ENCODE data around the gene ATP2A1. TPM values are rescaled to one million over a fixed set of nuclear protein-coding genes. Genes with fewer than 3 reads are reported as not detected.

The ATP2A1 gene
- total RNA-seq, 1 experiment from 2014 or later: 10.3 TPM

GRCh38 chr16:28915181-28915580, 36.9 kb downstream of the ATP2A1 start:
- H3K9me2 ChIP-seq (ENCODE audit: insufficient read depth): no peaks in the 10 kb centered on the region
- H3K9ac ChIP-seq (ENCODE audit: low read length): no peak overlapping the region
- intact Hi-C loops (cut with micrococcal nuclease): no loop called here
- no peak for TF ChIP-seq SRF (IDR thresholded peaks at IDR 0.05; ENCODE audit: low read depth)
- H3K9me3 ChIP-seq (ENCODE audit: control insufficient read depth in 1 of 2, insufficient read depth in 1 of 2, low read depth in 1 of 2, low read length in 2 of 2): no peaks in the 10 kb centered on the region
- CTCF ChIA-PET: no interaction called here
- ATAC-seq: no peak
- no peak overlapping the region for H3K27ac ChIP-seq (ENCODE audit: low read depth, low read length)
- H3K4me1 ChIP-seq (ENCODE audit: control insufficient read depth in 1 of 2, insufficient read depth in 2 of 2, low read length in 2 of 2): peaks cover 16 to 30% of the 10 kb centered on the region in 2 experiments
- POLR2A ChIA-PET: no interaction called here
- DNase-seq (ENCODE audit: low read depth, low spot score): no peak
- peaks cover 4% of the 10 kb centered on the region in 2 experiments; a peak in 2 of 4 replicates for H3K36me3 ChIP-seq (ENCODE audit: control insufficient read depth in 1 of 2, insufficient read depth in 2 of 2, low read length in 2 of 2)
- RAD21 ChIA-PET (ENCODE audit: low non-redundant PET in 1 of 2, low total read pairs in 2 of 2, uncharacterized antibody in 2 of 2, unreplicated experiment in 2 of 2): no interaction called here
- no peaks in the 10 kb centered on the region for H3K27me3 ChIP-seq (ENCODE audit: insufficient read depth, low read length)
- no peaks in the 10 kb centered on the region for H4K20me1 ChIP-seq (ENCODE audit: insufficient read depth)
- no peak overlapping the region for H3K4me3 ChIP-seq (replicated peaks in 1 of 2; ENCODE audit: low read depth in 1 of 2, low read length in 2 of 2)
- H3K79me2 ChIP-seq (ENCODE audit: insufficient read depth, low read length): no peaks in the 10 kb centered on the region
- H3K4me2 ChIP-seq (ENCODE audit: low read length): no peak overlapping the region
- no TSS peak for BruUV-seq (replicated peaks)
- no peak overlapping the region for H2AFZ ChIP-seq (ENCODE audit: low read depth, low read length, poor library complexity, severe bottlenecking)

- Histone ChIP-seq H3K4me3 (replicated peaks in 1 of 2; ENCODE audit: low read depth in 1 of 2, low read length in 2 of 2) (no peak overlapping the region), H3K4me1 (ENCODE audit: control insufficient read depth in 1 of 2, insufficient read depth in 2 of 2, low read length in 2 of 2) (peaks cover 3 to 11% of the 10 kb centered on the region in 2 experiments; a peak in 3 of 4 replicates), H3K9ac (ENCODE audit: low read length) (no peak overlapping the region), H3K27me3 (ENCODE audit: insufficient read depth, low read length) (no peaks in the 10 kb centered on the region), H3K9me3 (ENCODE audit: control insufficient read depth in 1 of 2, insufficient read depth in 1 of 2, low read depth in 1 of 2, low read length in 2 of 2) (no peaks in the 10 kb centered on the region), H3K36me3 (ENCODE audit: control insufficient read depth in 1 of 2, insufficient read depth in 2 of 2, low read length in 2 of 2) (peaks cover 4 to 7% of the 10 kb centered on the region in 2 experiments; a peak in 2 of 4 replicates), H3K79me2 (ENCODE audit: insufficient read depth, low read length) (no peaks in the 10 kb centered on the region), H2AFZ (ENCODE audit: low read depth, low read length, poor library complexity, severe bottlenecking) (no peak overlapping the region), H3K27ac (ENCODE audit: low read depth, low read length) (no peak overlapping the region), H4K20me1 (ENCODE audit: insufficient read depth) (no peaks in the 10 kb centered on the region), H3K4me2 (ENCODE audit: low read length) (no peak overlapping the region), H3K9me2 (ENCODE audit: insufficient read depth) (no peaks in the 10 kb centered on the region)
- POLR2A ChIA-PET: no interaction called here
- ATAC-seq (no peak), DNase-seq (ENCODE audit: low read depth, low spot score) (no peak)
- intact Hi-C loops (cut with micrococcal nuclease): no loop called here
- RAD21 ChIA-PET (ENCODE audit: low non-redundant PET in 1 of 2, low total read pairs in 2 of 2, uncharacterized antibody in 2 of 2, unreplicated experiment in 2 of 2): no interaction called here
- TSS peak; percentile 26 for BruUV-seq (replicated peaks)
- CTCF ChIA-PET: no interaction called here
- TF ChIP-seq EGR1 (IDR thresholded peaks at IDR 0.05; ENCODE audit: low read depth) (no peak), SIN3A (IDR thresholded peaks at IDR 0.05; ENCODE audit: low read depth) (no peak), CTCF (IDR thresholded peaks at IDR 0.05 in 2 of 3, conservative IDR thresholded peaks at IDR 0.05 in 1 of 3; ENCODE audit: borderline replicate concordance in 1 of 3, insufficient read depth in 1 of 3, low read depth in 2 of 3, low read length in 2 of 3) (no peak), ZBTB33 (IDR thresholded peaks at IDR 0.05; ENCODE audit: extremely low read depth, insufficient replicate concordance, low read length) (no peak), JUND (IDR thresholded peaks at IDR 0.05) (no peak), ATF3 (IDR thresholded peaks at IDR 0.05) (no peak), CEBPB (IDR thresholded peaks at IDR 0.05; ENCODE audit: low read depth) (no peak), ELF1 (IDR thresholded peaks at IDR 0.05; ENCODE audit: borderline replicate concordance, low read depth) (no peak), RAD21 (IDR thresholded peaks at IDR 0.05; ENCODE audit: low read depth) (no peak), REST (IDR thresholded peaks at IDR 0.05; ENCODE audit: low read depth) (no peak), FOSL1 (IDR thresholded peaks at IDR 0.05; ENCODE audit: low read depth) (no peak), POLR2AphosphoS5 (IDR thresholded peaks at IDR 0.05; ENCODE audit: low read depth, low read length) (no peak), TCF7L2 (IDR thresholded peaks at IDR 0.05; ENCODE audit: borderline replicate concordance, extremely low read depth, insufficient read depth, insufficient read length) (no peak)
These were observed 38.8 kb downstream of the ATP2A1 start for GRCh38 chr16:28917095-28917494.

Data from HCT116 (cell line).